Endothelial cell of umbilical vein (primary cell): ENCODE results near the gene FLVCR2. TPM values are rescaled to one million over a fixed set of nuclear protein-coding genes. Genes with fewer than 3 reads are reported as not detected.

Experiments used
- BruUV-seq: library from RNA; stranded (reverse); fragments of 400-500 nt; replicated peaks from 2 replicates; lab custom pipeline; 2021; lab: Mats Ljungman, UMichigan
- CTCF ChIA-PET: fragments of 300-600, 350-600 bp; sonication (Branson Sonifier 250); formaldehyde crosslinking; loops from one replicate; lab custom pipeline; 2021; ENCODE audit warnings: antibody characterized with exemption, inconsistent platforms; lab: Charles Lee
- POLR2A ChIA-PET: fragments of 300-600, 350-600 bp; sonication (Branson Sonifier 250); formaldehyde crosslinking; loops from one replicate; lab custom pipeline; 2021; ENCODE audit warnings: antibody characterized with exemption, inconsistent platforms; lab: Charles Lee
- DNase-seq: peaks from one replicate; pipeline ENCODE4 v3.0.0-alpha.2; 2011; ENCODE audit warnings: low read depth, low spot score
- FAIRE-seq: peaks from 2 replicates; lab custom pipeline; 2011; peaks lifted over from hg19 to GRCh38; lab: Jason Lieb, UNC
- H2AFZ ChIP-seq: 2 replicates; pipeline ENCODE4 v1.6.0; 2012; ENCODE audit warnings: low read depth, low read length, control low read depth, inconsistent platforms
- H3K27ac ChIP-seq: 2 replicates; pipeline ENCODE4 v1.5.1; 2011; ENCODE audit warnings: low read depth, mild to moderate bottlenecking, control low read depth, low read length, moderate library complexity; ENCODE audit not compliant: insufficient read depth
- H3K27me3 ChIP-seq, 2 experiments: 2 replicates each; pipeline versions ENCODE4 v1.6.0 to v1.6.1; 2011; ENCODE audit warnings: low read length in 2 of 2, mixed read lengths in 1 of 2; ENCODE audit not compliant: control insufficient read depth in 2 of 2, insufficient read depth in 2 of 2
- H3K36me3 ChIP-seq, 2 experiments: 2 replicates in 1 of 2; 3 replicates in 1 of 2; pipeline ENCODE4 v1.5.1; 2011; ENCODE audit warnings: low read length in 2 of 2, mild to moderate bottlenecking in 1 of 2, moderate library complexity in 1 of 2; ENCODE audit not compliant: control insufficient read depth in 2 of 2, insufficient read depth in 2 of 2; ENCODE audit errors: extremely low read depth in 1 of 2
- H3K4me1 ChIP-seq: 3 replicates; pipeline ENCODE4 v1.5.1; 2011; ENCODE audit warnings: mild to moderate bottlenecking, low read length; ENCODE audit not compliant: control insufficient read depth, insufficient read depth; ENCODE audit errors: extremely low read depth
- H3K4me2 ChIP-seq: 2 replicates; pipeline ENCODE4 v1.6.1; 2011; ENCODE audit warnings: low read length, control low read depth, mixed read lengths; ENCODE audit not compliant: insufficient read depth
- H3K4me3 ChIP-seq, 3 experiments: fragments of 200-600 bp in 1 of 3; sonication (generic), shearing (Covaris generic) in 1 of 3; replicated peaks in 1 of 3; 2 replicates each; pipeline ENCODE4 v1.5.1; 2011 to 2016; ENCODE audit warnings: control low read depth in 3 of 3, low read length in 3 of 3, mild to moderate bottlenecking in 2 of 3, inconsistent platforms in 1 of 3, low read depth in 1 of 3, moderate library complexity in 1 of 3; ENCODE audit not compliant: insufficient read depth in 1 of 3
- H3K79me2 ChIP-seq: 2 replicates; pipeline ENCODE4 v1.6.0; 2012; ENCODE audit warnings: low read length, inconsistent platforms; ENCODE audit not compliant: control insufficient read depth, insufficient read depth
- H3K9ac ChIP-seq: replicated peaks from 2 replicates; pipeline ENCODE3; 2011; ENCODE audit warnings: low read length, control low read depth; ENCODE audit not compliant: insufficient read depth; ENCODE audit errors: extremely low read depth
- H3K9me1 ChIP-seq: replicated peaks from 3 replicates; pipeline ENCODE4 v1.6.0; 2011; ENCODE audit warnings: mild to moderate bottlenecking, low read length; ENCODE audit not compliant: control insufficient read depth, insufficient read depth; ENCODE audit errors: extremely low read depth
- H3K9me3 ChIP-seq: replicated peaks from 2 replicates; pipeline ENCODE4 v1.5.1; 2012; ENCODE audit warnings: low read length, inconsistent platforms; ENCODE audit not compliant: control insufficient read depth, insufficient read depth
- H4K20me1 ChIP-seq: replicated peaks from 2 replicates; pipeline ENCODE3; 2011; ENCODE audit warnings: mild to moderate bottlenecking, low read length; ENCODE audit not compliant: control insufficient read depth, insufficient read depth; ENCODE audit errors: extremely low read depth
- EZH2 ChIP-seq: IDR thresholded peaks from 2 replicates; pipeline ENCODE4 v1.6.1; 2012; ENCODE audit warnings: borderline replicate concordance, low read depth, mild to moderate bottlenecking, moderate library complexity, low read length, inconsistent platforms; ENCODE audit not compliant: severe bottlenecking
- FOS ChIP-seq: IDR thresholded peaks from 2 replicates; pipeline ENCODE4 v1.6.1; 2011; ENCODE audit warnings: mild to moderate bottlenecking, low read length, moderate library complexity, borderline replicate concordance; ENCODE audit not compliant: insufficient read depth
- GATA2 ChIP-seq: IDR thresholded peaks from 2 replicates; pipeline ENCODE4 v1.7.0; 2011; ENCODE audit warnings: low read depth, mild to moderate bottlenecking, moderate library complexity, mixed read lengths, low read length; ENCODE audit not compliant: insufficient read length, insufficient read depth
- JUN ChIP-seq: IDR thresholded peaks from 2 replicates; pipeline ENCODE4 v1.6.1; 2011; ENCODE audit warnings: borderline replicate concordance, low read depth; ENCODE audit not compliant: insufficient read length, insufficient read depth
- MYC ChIP-seq: IDR thresholded peaks from one replicate; pipeline ENCODE4 v1.6.1; 2011; ENCODE audit warnings: mild to moderate bottlenecking, low read depth, low read length
- POLR2A ChIP-seq: IDR thresholded peaks from 2 replicates; pipeline ENCODE4 v1.6.1; 2012; ENCODE audit warnings: low read depth, mild to moderate bottlenecking, control low read depth, low read length
- POLR2AphosphoS5 ChIP-seq: IDR thresholded peaks from 2 replicates; pipeline ENCODE4 v1.6.1; 2012; ENCODE audit warnings: low read depth, mild to moderate bottlenecking, control low read depth, low read length, moderate library complexity; ENCODE audit not compliant: insufficient read depth
- dilution Hi-C: fragments of 300-500 bp; cut with MboI; formaldehyde crosslinking; loops from one replicate; pipeline ENCODE4 v1.15.0; 2019; ENCODE audit warnings: low sequenced_read_pairs; ENCODE audit not compliant: extremely low pct_ligation_motif_present
- intact Hi-C: fragments of 100-400 bp; cut with micrococcal nuclease; formaldehyde crosslinking; loops from one replicate; pipeline ENCODE4 v1.10.0; 2022
- polyA plus RNA-seq, 4 experiments: library from polyadenylated mRNA; depleted of rRNA in 3 of 4; stranded (reverse) in 3 of 4; unstranded in 1 of 4; fragments of >200 nt; gene quantifications; 2 replicates each; pipeline versions ENCODE4 v1.2.1 to v1.2.3, GENCODE V29; 2011 to 2012; ENCODE audit warnings: missing spikeins in 1 of 4
- total RNA-seq: library from RNA; stranded (reverse); gene quantifications from 2 replicates; pipeline ENCODE4 v1.2.3, GENCODE V29; 2021
- TF ChIP-seq, protein P1 (sequence below), 2 donors: IDR thresholded peaks; 1 replicate in 1 of 2; 2 replicates in 1 of 2; pipeline ENCODE4 v1.5.1; 2011; ENCODE audit warnings: low read length in 2 of 2, mild to moderate bottlenecking in 2 of 2, moderate library complexity in 2 of 2, control low read depth in 1 of 2, inconsistent platforms in 1 of 2, low read depth in 1 of 2; ENCODE audit not compliant: insufficient read depth in 1 of 2; ENCODE audit errors: extremely low read depth in 1 of 2
- TF ChIP-seq, protein P2 (sequence below): IDR thresholded peaks from 2 replicates; pipeline ENCODE4 v1.6.1; 2011; ENCODE audit not compliant: insufficient read depth, insufficient read length

Gene FLVCR2
- total and polyA plus RNA-seq, 2 donors (not counting 3 experiments of a cell fraction or from before 2014, with no cell fraction given): 1.4 to 4.9 TPM

DNA sequence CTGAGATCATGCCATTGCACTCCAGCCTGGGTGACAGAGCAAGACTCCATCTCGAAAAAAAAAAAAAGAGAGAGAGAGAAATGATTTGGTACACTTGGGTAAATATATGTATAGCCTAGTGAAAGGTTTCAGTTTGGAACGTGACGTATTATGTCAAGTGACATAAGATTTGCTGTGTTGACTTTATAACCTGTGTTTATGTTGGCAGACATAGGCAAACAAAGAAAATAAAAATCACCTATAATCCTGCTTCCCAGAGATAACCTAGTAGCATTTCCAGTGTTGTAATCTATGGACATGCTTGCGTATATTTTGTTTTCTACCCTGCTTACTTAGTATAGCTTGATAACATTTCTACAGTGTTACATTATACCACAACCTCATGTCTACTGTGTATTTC, 65.6 kb downstream of the FLVCR2 start:
- dilution Hi-C loops: no loop called here
- intact Hi-C loops: no loop called here
- no peak for FAIRE-seq

More for the DNA sequence above, 65.6 kb downstream of the FLVCR2 start:
- DNase-seq: peak; percentile 6
- H3K79me2 ChIP-seq: no peaks in the 10 kb centered on the region
- H3K4me3 ChIP-seq: no peak overlapping the region
- TF ChIP-seq JUN (no peak), FOS (no peak), GATA2 (no peak), MYC (no peak), EZH2 (no peak), POLR2AphosphoS5 (no peak), POLR2A (no peak)
- TF ChIP-seq, protein P1, sequence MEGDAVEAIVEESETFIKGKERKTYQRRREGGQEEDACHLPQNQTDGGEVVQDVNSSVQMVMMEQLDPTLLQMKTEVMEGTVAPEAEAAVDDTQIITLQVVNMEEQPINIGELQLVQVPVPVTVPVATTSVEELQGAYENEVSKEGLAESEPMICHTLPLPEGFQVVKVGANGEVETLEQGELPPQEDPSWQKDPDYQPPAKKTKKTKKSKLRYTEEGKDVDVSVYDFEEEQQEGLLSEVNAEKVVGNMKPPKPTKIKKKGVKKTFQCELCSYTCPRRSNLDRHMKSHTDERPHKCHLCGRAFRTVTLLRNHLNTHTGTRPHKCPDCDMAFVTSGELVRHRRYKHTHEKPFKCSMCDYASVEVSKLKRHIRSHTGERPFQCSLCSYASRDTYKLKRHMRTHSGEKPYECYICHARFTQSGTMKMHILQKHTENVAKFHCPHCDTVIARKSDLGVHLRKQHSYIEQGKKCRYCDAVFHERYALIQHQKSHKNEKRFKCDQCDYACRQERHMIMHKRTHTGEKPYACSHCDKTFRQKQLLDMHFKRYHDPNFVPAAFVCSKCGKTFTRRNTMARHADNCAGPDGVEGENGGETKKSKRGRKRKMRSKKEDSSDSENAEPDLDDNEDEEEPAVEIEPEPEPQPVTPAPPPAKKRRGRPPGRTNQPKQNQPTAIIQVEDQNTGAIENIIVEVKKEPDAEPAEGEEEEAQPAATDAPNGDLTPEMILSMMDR (IDR thresholded peaks at IDR 0.05; ENCODE audit: extremely low read depth in 1 of 2, insufficient read depth in 1 of 2, low read depth in 1 of 2, low read length in 2 of 2): no peak
- TF ChIP-seq, protein P2, sequence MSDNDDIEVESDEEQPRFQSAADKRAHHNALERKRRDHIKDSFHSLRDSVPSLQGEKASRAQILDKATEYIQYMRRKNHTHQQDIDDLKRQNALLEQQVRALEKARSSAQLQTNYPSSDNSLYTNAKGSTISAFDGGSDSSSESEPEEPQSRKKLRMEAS: no peak
- no peak overlapping the region for H2AFZ ChIP-seq
- peaks cover 16% of the 10 kb centered on the region for H3K4me1 ChIP-seq
- H3K9me3 ChIP-seq: no peaks in the 10 kb centered on the region
- no peaks in the 10 kb centered on the region for H4K20me1 ChIP-seq
- ChIA-PET CTCF (no interaction called here), POLR2A (no interaction called here)
- H3K9ac ChIP-seq: no peak overlapping the region
- no peaks in the 10 kb centered on the region for H3K9me1 ChIP-seq
- no TSS peak for BruUV-seq
- H3K36me3 ChIP-seq: no peaks in the 10 kb centered on the region
- H3K4me2 ChIP-seq: no peak overlapping the region
- H3K27me3 ChIP-seq: no peaks in the 10 kb centered on the region
- no peak overlapping the region for H3K27ac ChIP-seq
